Type B pancreatic cell (in vitro differentiated cells): ENCODE results near the gene HIVEP3. TPM values are rescaled to one million over a fixed set of nuclear protein-coding genes. Genes with fewer than 3 reads are reported as not detected.

Source experiments
- DNase-seq: peaks from one replicate; pipeline ENCODE4 v3.0.0; 2021; ENCODE audit warnings: mixed read lengths; ENCODE audit not compliant: unreplicated experiment; ENCODE audit errors: extremely low spot score
- H3K27ac Mint-ChIP-seq: 2 replicates; pipeline ENCODE4 v1.8.0; 2021; ENCODE audit warnings: mild to moderate bottlenecking, mixed read lengths
- H3K27me3 Mint-ChIP-seq: 2 replicates; pipeline ENCODE4 v1.8.0; 2021; ENCODE audit warnings: mixed read lengths
- H3K36me3 Mint-ChIP-seq: 2 replicates; pipeline ENCODE4 v1.8.0; 2021; ENCODE audit warnings: mixed read lengths
- H3K4me1 Mint-ChIP-seq: one replicate; pipeline ENCODE4 v1.8.0; 2021; ENCODE audit warnings: mixed read lengths; ENCODE audit not compliant: unreplicated experiment
- H3K4me3 Mint-ChIP-seq: 2 replicates; pipeline ENCODE4 v1.8.0; 2021; ENCODE audit warnings: mild to moderate bottlenecking, mixed read lengths
- H3K9me3 Mint-ChIP-seq: 2 replicates; pipeline ENCODE4 v1.8.0; 2021; ENCODE audit warnings: mixed read lengths
- total RNA-seq: library from RNA; stranded (reverse); gene quantifications from 2 replicates; pipeline ENCODE4 v1.2.1, GENCODE V29; 2021; ENCODE audit warnings: low replicate concordance
- TF ChIP-seq, protein P1 (sequence below): fragments of 200-600 bp; sonication (generic); conservative IDR thresholded peaks from 2 replicates; pipeline ENCODE4 v1.5.0; 2021; ENCODE audit warnings: antibody characterized with exemption, mild to moderate bottlenecking

The HIVEP3 gene
- total RNA-seq, 1 donor from 2014 or later = 9.2 TPM

DNA sequence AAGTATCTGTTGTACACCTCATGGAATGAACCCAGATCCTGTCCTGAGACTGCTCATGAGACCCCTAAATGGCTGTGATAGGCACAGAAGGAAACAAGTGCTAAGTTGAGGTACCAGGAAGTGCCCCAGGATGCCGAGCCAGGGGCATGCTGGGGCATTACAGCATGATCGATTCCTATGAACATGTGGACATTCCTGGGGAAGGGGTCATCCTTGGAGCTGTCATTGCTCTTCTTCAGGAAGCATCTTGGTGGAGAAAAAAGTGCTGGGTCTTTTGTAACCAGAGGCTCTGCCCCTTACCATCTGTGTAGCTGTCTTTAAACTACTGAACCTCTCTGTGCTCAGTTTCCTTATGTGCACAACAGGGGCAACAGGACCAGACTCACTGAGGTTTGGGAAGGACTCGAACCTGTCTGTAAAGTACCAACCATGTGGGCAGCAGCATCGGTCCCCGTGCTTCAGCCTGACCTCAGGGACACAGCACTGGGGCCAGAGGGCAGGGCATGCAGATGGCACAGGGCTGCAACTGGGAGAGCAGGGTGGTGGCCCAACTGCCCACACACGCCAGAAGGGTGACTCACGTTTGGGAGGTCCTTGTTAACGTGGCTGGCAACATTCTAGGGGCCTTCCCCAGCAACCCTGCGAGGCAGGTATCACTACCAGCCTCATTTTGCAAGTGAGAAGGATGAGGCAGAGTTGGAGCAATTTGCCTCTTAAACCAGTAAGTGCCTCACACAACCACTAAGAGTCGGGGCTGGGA is 291.9 kb downstream of the HIVEP3 start:
- H3K4me3 Mint-ChIP-seq = no peak overlapping the region
- H3K36me3 Mint-ChIP-seq = no peaks in the 10 kb centered on the region
- DNase-seq = no peak
- peaks cover 4% of the 10 kb centered on the region for H3K27me3 Mint-ChIP-seq
- TF ChIP-seq, protein P1, sequence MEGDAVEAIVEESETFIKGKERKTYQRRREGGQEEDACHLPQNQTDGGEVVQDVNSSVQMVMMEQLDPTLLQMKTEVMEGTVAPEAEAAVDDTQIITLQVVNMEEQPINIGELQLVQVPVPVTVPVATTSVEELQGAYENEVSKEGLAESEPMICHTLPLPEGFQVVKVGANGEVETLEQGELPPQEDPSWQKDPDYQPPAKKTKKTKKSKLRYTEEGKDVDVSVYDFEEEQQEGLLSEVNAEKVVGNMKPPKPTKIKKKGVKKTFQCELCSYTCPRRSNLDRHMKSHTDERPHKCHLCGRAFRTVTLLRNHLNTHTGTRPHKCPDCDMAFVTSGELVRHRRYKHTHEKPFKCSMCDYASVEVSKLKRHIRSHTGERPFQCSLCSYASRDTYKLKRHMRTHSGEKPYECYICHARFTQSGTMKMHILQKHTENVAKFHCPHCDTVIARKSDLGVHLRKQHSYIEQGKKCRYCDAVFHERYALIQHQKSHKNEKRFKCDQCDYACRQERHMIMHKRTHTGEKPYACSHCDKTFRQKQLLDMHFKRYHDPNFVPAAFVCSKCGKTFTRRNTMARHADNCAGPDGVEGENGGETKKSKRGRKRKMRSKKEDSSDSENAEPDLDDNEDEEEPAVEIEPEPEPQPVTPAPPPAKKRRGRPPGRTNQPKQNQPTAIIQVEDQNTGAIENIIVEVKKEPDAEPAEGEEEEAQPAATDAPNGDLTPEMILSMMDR = no peak
- H3K27ac Mint-ChIP-seq = no peak overlapping the region
- H3K4me1 Mint-ChIP-seq = peaks cover 13% of the 10 kb centered on the region
- H3K9me3 Mint-ChIP-seq = no peaks in the 10 kb centered on the region

DNA sequence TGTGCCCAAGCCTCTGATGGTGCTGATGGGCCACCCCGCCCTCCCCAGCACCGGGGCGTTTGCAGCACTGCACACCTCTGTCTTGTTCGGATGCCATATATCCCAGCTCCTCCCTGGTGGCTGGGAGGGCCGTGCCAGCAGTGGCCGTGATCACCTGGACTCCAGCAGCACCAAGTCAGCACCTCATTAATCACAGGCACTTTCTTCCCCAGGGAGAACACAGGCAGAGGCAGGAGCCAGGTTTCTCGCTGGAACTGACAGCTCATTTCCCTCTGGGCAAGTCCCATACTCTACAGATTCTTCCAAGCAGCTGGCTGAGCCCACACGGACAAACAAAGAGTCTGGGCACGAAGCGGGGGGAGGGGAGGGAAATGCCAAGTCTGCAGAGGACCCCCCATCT is 292.6 kb downstream of the HIVEP3 start:
- Mint-ChIP-seq H3K27ac (peak overlapping the region; percentile 38), H3K27me3 (peaks cover 3% of the 10 kb centered on the region), H3K4me1 (peaks cover 13% of the 10 kb centered on the region), H3K36me3 (no peaks in the 10 kb centered on the region), H3K4me3 (peak overlapping the region; percentile 23), H3K9me3 (no peaks in the 10 kb centered on the region)
- no peak for DNase-seq
- TF ChIP-seq, protein P1 = no peak

DNA sequence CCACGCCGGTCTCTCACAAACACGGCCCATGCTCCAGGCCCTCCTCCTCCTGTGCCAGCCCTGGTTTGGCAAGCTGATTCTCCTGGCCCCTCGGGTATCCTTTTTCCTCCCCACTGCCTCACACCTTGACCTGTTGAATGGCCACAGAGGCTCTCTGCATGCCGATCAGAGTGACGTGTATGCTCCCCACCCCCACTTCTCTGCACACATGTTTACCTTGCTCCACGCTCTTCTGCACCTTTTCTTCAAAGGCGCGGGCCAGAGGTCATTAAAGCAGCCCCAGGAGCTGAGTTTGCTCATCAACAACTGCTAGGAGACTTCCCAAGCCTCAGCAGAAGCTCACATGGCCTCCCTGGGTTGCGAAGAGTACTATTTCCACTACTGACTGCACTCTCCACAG is 295.0 kb downstream of the HIVEP3 start:
- Mint-ChIP-seq H3K4me3 (no peak overlapping the region), H3K36me3 (no peaks in the 10 kb centered on the region), H3K9me3 (no peaks in the 10 kb centered on the region), H3K27me3 (peaks cover 3% of the 10 kb centered on the region), H3K27ac (no peak overlapping the region), H3K4me1 (peaks cover 13% of the 10 kb centered on the region)
- DNase-seq = peak; percentile 31
- TF ChIP-seq, protein P1 = no peak

DNA sequence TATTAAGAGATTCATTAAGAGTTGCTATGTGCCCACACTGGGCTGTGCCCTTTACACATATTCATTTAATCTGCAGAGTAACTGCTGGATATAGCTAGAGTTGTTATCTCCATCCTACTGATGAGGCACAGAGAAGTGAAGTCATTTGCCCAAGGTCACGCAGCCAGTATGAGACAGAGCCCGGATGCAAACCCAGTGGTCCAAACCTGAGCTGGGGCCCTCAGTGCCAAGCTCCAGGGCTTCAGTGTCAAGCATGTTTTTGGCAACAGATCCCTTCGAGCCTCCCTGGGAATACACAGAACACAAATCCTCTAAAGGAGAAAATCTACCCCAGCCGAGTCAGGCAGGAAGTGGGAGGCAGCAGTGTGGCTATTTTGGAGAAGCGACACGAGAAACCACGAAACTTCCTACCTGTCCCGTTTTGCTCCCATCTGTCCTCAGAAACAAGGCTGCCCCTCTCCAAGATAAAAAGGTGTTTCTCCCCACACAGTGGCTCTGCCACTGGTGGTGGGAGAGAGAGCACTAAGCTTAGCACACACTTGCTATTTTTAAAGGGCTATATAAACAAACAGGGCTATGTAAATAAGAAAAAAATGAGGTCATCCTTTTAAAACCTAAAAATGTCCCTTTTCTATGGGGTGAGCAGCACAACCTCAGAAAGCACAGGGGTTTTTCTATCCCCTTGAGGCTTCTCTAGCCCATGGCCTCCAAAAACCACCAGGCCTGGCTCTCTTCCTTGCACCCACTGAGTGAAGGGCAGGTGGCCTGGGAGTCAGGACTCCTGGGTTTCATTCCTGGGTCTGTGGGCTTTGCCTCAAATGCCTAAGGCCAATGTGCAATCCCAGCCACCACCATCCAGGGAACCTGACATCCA is 295.6 kb downstream of the HIVEP3 start:
- peaks cover 13% of the 10 kb centered on the region for H3K4me1 Mint-ChIP-seq
- H3K9me3 Mint-ChIP-seq = no peaks in the 10 kb centered on the region
- peak; percentile 44 for DNase-seq
- H3K27me3 Mint-ChIP-seq = peaks cover 3% of the 10 kb centered on the region
- H3K4me3 Mint-ChIP-seq = no peak overlapping the region
- TF ChIP-seq, protein P1 = no peak
- H3K36me3 Mint-ChIP-seq = no peaks in the 10 kb centered on the region
- no peak overlapping the region for H3K27ac Mint-ChIP-seq

DNA sequence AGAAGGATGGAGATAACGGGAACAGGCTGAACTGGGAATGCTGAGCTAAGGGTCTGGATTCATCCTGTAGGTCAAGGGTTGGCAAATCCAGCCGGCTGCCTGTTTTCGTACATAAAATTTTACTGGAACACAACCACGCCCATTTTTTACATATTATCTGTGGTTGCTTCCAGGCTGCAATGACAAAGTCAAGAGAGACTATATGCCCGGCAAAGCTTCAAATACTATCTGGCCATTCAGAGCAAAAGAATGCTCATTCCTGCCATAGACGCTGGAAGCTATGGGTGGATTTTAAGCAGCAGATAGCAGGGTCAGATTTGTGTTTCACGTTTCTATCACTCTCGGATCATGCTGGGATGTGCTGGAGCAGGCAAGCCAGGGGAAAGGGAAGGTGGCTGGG is 296.3 kb downstream of the HIVEP3 start:
- Mint-ChIP-seq H3K36me3 (no peaks in the 10 kb centered on the region), H3K27ac (no peak overlapping the region)
- no peak for DNase-seq

More for the DNA sequence above, 296.3 kb downstream of the HIVEP3 start:
- H3K9me3 Mint-ChIP-seq = no peaks in the 10 kb centered on the region
- H3K27me3 Mint-ChIP-seq = peaks cover 3% of the 10 kb centered on the region
- no peak overlapping the region for H3K4me3 Mint-ChIP-seq
- TF ChIP-seq, protein P1 = no peak
- H3K4me1 Mint-ChIP-seq = peaks cover 16% of the 10 kb centered on the region
